Measurements from ENCODE around the gene CD46.
"Not testable (repeated sequence)": the region's sequence is repeated elsewhere in the genome, so short reads cannot be mapped to it uniquely, and the experiment has no call there.

CD46 gene

GRCh38 chr1:207703712-207704111 is 48.1 kb upstream of the CD46 start:
- Histone ChIP-seq H3K27ac (replicated peaks) (no peak overlapping the region), H3K4me3 (replicated peaks; ENCODE audit: insufficient read depth, low read length) (no peak overlapping the region), H3K27me3 (ENCODE audit: insufficient read depth, poor library complexity, severe bottlenecking) (no peaks in the 10 kb centered on the region)
- DNase-seq (ENCODE audit: low read depth in 1 of 2, low spot score in 1 of 2) = no peak
- TF ChIP-seq SPI1 (IDR thresholded peaks at IDR 0.05; ENCODE audit: borderline replicate concordance, low read depth) (no peak), POLR2AphosphoS5 (IDR thresholded peaks at IDR 0.05; ENCODE audit: low read depth) (no peak), REST (IDR thresholded peaks at IDR 0.05; ENCODE audit: insufficient replicate concordance, low read depth) (no peak), GABPA (IDR thresholded peaks at IDR 0.05; ENCODE audit: low read depth) (no peak)
- TF ChIP-seq, protein P1, sequence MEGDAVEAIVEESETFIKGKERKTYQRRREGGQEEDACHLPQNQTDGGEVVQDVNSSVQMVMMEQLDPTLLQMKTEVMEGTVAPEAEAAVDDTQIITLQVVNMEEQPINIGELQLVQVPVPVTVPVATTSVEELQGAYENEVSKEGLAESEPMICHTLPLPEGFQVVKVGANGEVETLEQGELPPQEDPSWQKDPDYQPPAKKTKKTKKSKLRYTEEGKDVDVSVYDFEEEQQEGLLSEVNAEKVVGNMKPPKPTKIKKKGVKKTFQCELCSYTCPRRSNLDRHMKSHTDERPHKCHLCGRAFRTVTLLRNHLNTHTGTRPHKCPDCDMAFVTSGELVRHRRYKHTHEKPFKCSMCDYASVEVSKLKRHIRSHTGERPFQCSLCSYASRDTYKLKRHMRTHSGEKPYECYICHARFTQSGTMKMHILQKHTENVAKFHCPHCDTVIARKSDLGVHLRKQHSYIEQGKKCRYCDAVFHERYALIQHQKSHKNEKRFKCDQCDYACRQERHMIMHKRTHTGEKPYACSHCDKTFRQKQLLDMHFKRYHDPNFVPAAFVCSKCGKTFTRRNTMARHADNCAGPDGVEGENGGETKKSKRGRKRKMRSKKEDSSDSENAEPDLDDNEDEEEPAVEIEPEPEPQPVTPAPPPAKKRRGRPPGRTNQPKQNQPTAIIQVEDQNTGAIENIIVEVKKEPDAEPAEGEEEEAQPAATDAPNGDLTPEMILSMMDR (IDR thresholded peaks at IDR 0.05; ENCODE audit: insufficient read depth, low read length) = no peak

DNA sequence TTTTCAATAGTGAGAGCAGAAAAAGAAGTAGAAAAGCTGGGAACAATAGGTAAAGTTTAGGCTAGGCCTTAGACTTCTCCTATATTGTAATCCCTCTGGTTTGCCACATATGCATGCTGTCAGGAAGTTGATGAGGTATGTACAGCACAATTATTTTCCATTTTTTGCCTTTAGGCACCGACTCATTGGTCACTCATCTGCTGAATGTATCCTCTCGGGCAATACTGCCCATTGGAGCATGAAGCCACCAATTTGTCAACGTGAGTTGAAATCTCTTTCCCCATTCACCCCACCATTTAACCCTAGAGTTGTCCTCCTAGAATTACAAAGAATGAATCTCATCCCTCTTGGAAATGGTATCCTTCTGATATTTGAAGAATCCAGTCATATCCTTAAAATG is 43.9 kb upstream of the CD46 start:
- not testable (repeated sequence) for H3K27ac ChIP-seq (replicated peaks); H3K4me3 ChIP-seq (replicated peaks; ENCODE audit: insufficient read depth, low read length); H3K27me3 ChIP-seq (ENCODE audit: insufficient read depth, poor library complexity, severe bottlenecking); DNase-seq (ENCODE audit: low read depth in 1 of 2, low spot score in 1 of 2)

GRCh38 chr1:207711285-207711684 is 40.6 kb upstream of the CD46 start:
- no peaks in the 10 kb centered on the region for H3K27me3 ChIP-seq (ENCODE audit: insufficient read depth, poor library complexity, severe bottlenecking)
- no peak overlapping the region for H3K27ac ChIP-seq (replicated peaks)
- H3K4me3 ChIP-seq (replicated peaks; ENCODE audit: insufficient read depth, low read length) = no peak overlapping the region
- DNase-seq (ENCODE audit: low read depth in 1 of 2, low spot score in 1 of 2) = no peak
- TF ChIP-seq REST (IDR thresholded peaks at IDR 0.05; ENCODE audit: insufficient replicate concordance, low read depth) (no peak), SPI1 (IDR thresholded peaks at IDR 0.05; ENCODE audit: borderline replicate concordance, low read depth) (no peak), POLR2AphosphoS5 (IDR thresholded peaks at IDR 0.05; ENCODE audit: low read depth) (no peak), GABPA (IDR thresholded peaks at IDR 0.05; ENCODE audit: low read depth) (no peak)
- TF ChIP-seq, protein P1 (IDR thresholded peaks at IDR 0.05; ENCODE audit: insufficient read depth, low read length) = no peak

DNA sequence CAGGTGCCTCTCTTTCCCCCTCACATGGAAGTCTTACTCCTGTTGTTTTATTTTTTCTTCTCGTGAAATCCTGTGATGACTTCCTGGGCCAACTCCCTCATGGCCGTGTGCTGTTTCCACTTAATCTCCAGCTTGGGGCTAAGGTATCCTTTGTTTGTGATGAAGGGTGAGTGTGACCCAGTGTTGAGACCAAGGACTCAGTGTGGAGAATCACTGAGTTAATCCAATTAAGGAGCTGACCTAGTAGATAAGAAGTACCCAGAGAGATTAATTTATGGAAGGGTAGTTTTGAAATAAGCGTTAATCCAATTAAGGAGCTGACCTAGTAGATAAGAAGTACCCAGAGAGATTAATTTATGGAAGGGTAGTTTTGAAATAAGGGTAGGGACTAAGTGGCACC is 39.2 kb upstream of the CD46 start:
- DNase-seq (ENCODE audit: low read depth in 1 of 2, low spot score in 1 of 2); H3K27ac ChIP-seq (replicated peaks); H3K27me3 ChIP-seq (ENCODE audit: insufficient read depth, poor library complexity, severe bottlenecking); H3K4me3 ChIP-seq (replicated peaks; ENCODE audit: insufficient read depth, low read length): not testable (repeated sequence)

DNA sequence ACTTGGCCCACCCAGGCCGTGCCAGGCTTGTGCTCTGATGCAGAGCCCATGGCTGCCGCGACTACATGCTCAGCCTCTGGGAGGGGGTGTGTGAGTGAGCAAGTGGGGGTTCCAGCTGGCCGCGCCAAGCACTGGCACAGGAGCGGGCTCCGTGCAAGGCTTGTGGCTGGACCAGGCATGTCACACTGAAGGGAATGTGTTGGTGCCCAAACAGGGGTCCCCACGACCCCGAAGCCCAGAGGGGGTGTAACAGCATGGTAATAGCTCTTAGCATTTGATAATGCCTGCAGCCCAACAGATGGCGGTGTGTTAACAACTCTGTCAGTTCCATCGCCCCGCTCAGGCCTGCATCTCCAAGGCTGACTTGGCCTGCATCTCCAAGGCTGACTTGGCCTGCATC is 38.3 kb upstream of the CD46 start:
- no peak overlapping the region for H3K4me3 ChIP-seq (replicated peaks; ENCODE audit: insufficient read depth, low read length)
- no peaks in the 10 kb centered on the region for H3K27me3 ChIP-seq (ENCODE audit: insufficient read depth, poor library complexity, severe bottlenecking)
- no peak for DNase-seq (ENCODE audit: low read depth in 1 of 2, low spot score in 1 of 2)
- H3K27ac ChIP-seq (replicated peaks) = no peak overlapping the region
- TF ChIP-seq REST (IDR thresholded peaks at IDR 0.05; ENCODE audit: insufficient replicate concordance, low read depth) (no peak), SPI1 (IDR thresholded peaks at IDR 0.05; ENCODE audit: borderline replicate concordance, low read depth) (no peak), GABPA (IDR thresholded peaks at IDR 0.05; ENCODE audit: low read depth) (no peak), POLR2AphosphoS5 (IDR thresholded peaks at IDR 0.05; ENCODE audit: low read depth) (no peak)
- TF ChIP-seq, protein P1 (IDR thresholded peaks at IDR 0.05; ENCODE audit: insufficient read depth, low read length) = no peak

Data from HL-60 (cell line).